Common myeloid progenitor, CD34-positive (primary cell): ENCODE measurements around the gene PEX10.

ENCODE experiments used
- CTCF ChIA-PET: fragments of 350-600 bp; sonication (Branson Sonifier 250); formaldehyde crosslinking; loops from one replicate; lab custom pipeline; 2021; ENCODE audit warnings: antibody characterized with exemption; lab: Charles Lee
- POLR2A ChIA-PET: fragments of 350-600 bp; sonication (Branson Sonifier 250); formaldehyde crosslinking; loops from one replicate; lab custom pipeline; 2021; ENCODE audit warnings: antibody characterized with exemption; lab: Charles Lee
- DNase-seq, 3 donors: peaks; one replicate each; pipeline versions ENCODE4 v3.0.0 to v3.0.0-alpha.2; 2013
- H3K27ac ChIP-seq, 2 experiments: 1 replicate in 1 of 2; 2 replicates in 1 of 2; pipeline ENCODE4 v1.7.0; 2013; ENCODE audit warnings: inconsistent platforms in 2 of 2, low read length in 2 of 2, mild to moderate bottlenecking in 2 of 2, low read depth in 1 of 2, moderate library complexity in 1 of 2; ENCODE audit not compliant: severe bottlenecking in 2 of 2, insufficient read depth in 1 of 2, poor library complexity in 1 of 2
- H3K27me3 ChIP-seq, 5 experiments: replicated peaks in 2 of 5; 1 replicate in 3 of 5; 2 replicates in 2 of 5; pipeline versions ENCODE4 v1.6.1 to v1.7.0; 2013; ENCODE audit warnings: low read length in 4 of 5, mild to moderate bottlenecking in 2 of 5, moderate library complexity in 2 of 5, inconsistent platforms in 1 of 5; ENCODE audit not compliant: insufficient read depth in 5 of 5, control insufficient read depth in 4 of 5
- H3K36me3 ChIP-seq, 4 experiments: 1 replicate in 2 of 4; 2 replicates in 2 of 4; pipeline versions ENCODE4 v1.6.1 to v1.7.0; 2013; ENCODE audit warnings: low read length in 3 of 4, control low read depth in 1 of 4, mild to moderate bottlenecking in 1 of 4; ENCODE audit not compliant: control insufficient read depth in 4 of 4, insufficient read depth in 4 of 4
- H3K4me1 ChIP-seq, 4 experiments: 1 replicate in 3 of 4; 2 replicates in 1 of 4; pipeline versions ENCODE4 v1.6.1 to v1.7.1; 2013; ENCODE audit warnings: low read length in 3 of 4, mild to moderate bottlenecking in 3 of 4, control low read depth in 1 of 4, inconsistent platforms in 1 of 4, moderate library complexity in 1 of 4; ENCODE audit not compliant: control insufficient read depth in 4 of 4, insufficient read depth in 4 of 4; ENCODE audit errors: control extremely low read depth in 1 of 4
- H3K4me3 ChIP-seq, 7 experiments: 1 replicate in 4 of 7; 2 replicates in 3 of 7; pipeline versions ENCODE4 v1.5.1 to v1.7.0; 2013; ENCODE audit warnings: mild to moderate bottlenecking in 7 of 7, low read length in 6 of 7, moderate library complexity in 6 of 7, inconsistent platforms in 2 of 7, low read depth in 2 of 7, control low read depth in 1 of 7; ENCODE audit not compliant: insufficient read depth in 4 of 7, control insufficient read depth in 1 of 7; ENCODE audit errors: extremely low read depth in 1 of 7
- H3K9me3 ChIP-seq, 5 experiments: 1 replicate in 4 of 5; 2 replicates in 1 of 5; pipeline versions ENCODE4 v1.6.1 to v1.7.1; 2013; ENCODE audit warnings: low read length in 4 of 5, mild to moderate bottlenecking in 2 of 5, inconsistent platforms in 1 of 5, low read depth in 1 of 5, moderate library complexity in 1 of 5; ENCODE audit not compliant: control insufficient read depth in 4 of 5, insufficient read depth in 2 of 5; ENCODE audit errors: control extremely low read depth in 1 of 5
- WGBS: methylation state at CpG from one replicate; pipeline ENCODE4 v1.1.5; 2013; ENCODE audit not compliant: insufficient coverage; 5-methylcytosine and 5-hydroxymethylcytosine counted together

The PEX10 gene

DNA sequence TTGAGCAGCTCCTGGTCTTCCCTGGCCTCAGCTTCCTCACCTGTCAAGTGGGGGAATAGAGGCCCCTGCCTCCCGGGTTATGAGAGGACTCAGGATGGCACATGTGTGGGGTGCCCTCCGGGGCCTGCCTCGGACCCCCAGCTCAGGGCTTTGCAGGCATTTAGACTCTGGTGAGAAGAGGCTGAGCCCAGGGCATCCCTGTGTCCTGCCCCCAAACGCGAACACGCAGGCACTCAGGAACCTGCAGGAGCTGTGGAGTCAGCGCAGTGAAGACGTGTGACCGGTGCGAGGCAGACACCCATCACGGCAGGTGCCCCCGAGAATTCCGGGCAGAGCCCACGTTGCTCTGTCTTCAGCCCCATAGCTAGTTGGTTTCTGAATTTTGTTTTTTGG, 5.5 kb upstream of the PEX10 start:
- Histone ChIP-seq H3K27ac (no peak overlapping the region), H3K27me3 (peaks cover 0 to 28% (median 0%) of the 10 kb centered on the region in 5 experiments), H3K9me3 (no peaks in the 10 kb centered on the region), H3K4me3 (no peak overlapping the region), H3K4me1 (peaks cover 0 to 41% (median 40%) of the 10 kb centered on the region in 4 experiments), H3K36me3 (no peaks in the 10 kb centered on the region)
- ChIA-PET CTCF (interaction anchor here (1.2 to 4.0 kb wide), 4 partner anchors 12 to 144 kb away, joined by 4 to 28 read pairs (median 4); no protein-coding TSS in a partner anchor), POLR2A (no interaction called here)
- no peak for DNase-seq
- 87% methylated on average over 13 of the region's 14 CpGs for WGBS

DNA sequence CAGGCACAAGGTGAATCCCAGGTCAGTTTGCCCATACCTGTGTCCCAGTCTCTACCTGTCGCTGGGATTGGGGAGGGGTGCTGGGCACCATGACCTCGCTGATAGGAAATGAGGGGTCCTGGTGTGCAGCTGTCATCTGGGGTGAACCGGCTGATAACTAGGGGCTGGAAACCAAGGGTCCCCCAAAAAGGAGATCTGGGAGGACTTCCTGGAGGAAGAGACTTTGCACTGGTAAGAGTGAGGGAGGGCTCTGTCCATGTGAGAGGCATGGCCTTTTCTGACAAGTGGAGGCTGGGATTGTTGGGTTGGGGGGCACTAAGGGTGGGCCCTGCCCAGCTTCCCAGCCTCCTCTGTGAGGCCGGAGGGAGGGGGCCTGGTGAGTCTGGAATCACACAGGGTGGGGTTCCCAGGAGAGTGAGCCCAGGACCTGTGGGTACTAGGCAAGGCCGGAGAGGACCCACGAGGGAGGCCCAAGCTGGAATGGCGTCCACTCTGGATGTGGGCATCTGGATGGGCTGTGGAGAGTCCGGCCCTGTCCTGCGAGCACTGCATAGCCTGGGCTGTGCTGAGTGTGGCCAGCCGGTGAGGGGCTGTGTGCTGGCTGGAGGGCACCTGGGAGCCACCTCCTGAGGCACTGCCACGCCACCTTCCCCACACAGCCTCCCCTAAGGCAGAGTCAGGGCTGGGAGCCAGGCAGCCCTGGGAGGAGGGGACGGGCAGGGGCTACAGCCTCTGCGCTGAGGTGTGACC, 4.9 kb upstream of the PEX10 start:
- WGBS: 93% methylated on average over 11 of the region's 13 CpGs
- Histone ChIP-seq H3K9me3 (no peaks in the 10 kb centered on the region), H3K4me1 (peaks cover 0 to 43% (median 42%) of the 10 kb centered on the region in 4 experiments), H3K4me3 (no peak overlapping the region), H3K27me3 (peaks cover 0 to 28% (median 0%) of the 10 kb centered on the region in 5 experiments), H3K36me3 (no peaks in the 10 kb centered on the region), H3K27ac (no peak overlapping the region)
- POLR2A ChIA-PET: no interaction called here
- DNase-seq: no peak
- CTCF ChIA-PET: interaction anchor here (1.2 to 4.0 kb wide), 5 partner anchors 13 to 145 kb away, joined by 3 to 28 read pairs (median 4); no protein-coding TSS in a partner anchor

DNA sequence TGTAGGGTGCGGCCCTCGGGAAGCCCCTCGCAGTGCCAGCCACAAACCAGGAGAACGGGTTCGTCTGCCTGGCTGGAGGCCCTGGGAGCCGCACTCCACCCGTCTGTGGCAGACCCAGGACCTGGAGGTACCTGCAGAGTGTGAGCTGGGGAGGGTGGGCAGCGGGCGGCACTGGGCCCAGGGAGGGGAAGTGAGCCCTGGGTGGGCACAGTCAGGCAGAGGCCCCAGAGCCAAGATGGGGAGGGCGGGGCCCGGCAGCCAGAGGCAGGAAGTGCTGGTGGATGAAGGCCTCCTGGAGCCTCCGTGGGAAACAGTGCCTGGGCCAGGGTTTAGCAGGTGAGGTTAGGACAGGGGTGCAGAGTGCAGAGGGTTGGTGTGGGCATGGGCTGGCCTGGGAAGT, 4.0 kb upstream of the PEX10 start:
- H3K9me3 ChIP-seq: no peaks in the 10 kb centered on the region
- POLR2A ChIA-PET: no interaction called here
- no peak overlapping the region for H3K27ac ChIP-seq
- peaks cover 0 to 50% (median 49%) of the 10 kb centered on the region in 4 experiments for H3K4me1 ChIP-seq
- H3K36me3 ChIP-seq: no peaks in the 10 kb centered on the region
- H3K4me3 ChIP-seq: peak overlapping the region in 2 of 7 experiments; percentile 20 to 66
- CTCF ChIA-PET: interaction anchor here (0.8 to 4.0 kb wide), 6 partner anchors 14 to 366 kb away, joined by 3 to 28 read pairs (median 5); no protein-coding TSS in a partner anchor
- 20% methylated on average over 12 of the region's 12 CpGs for WGBS
- H3K27me3 ChIP-seq: peaks cover 0 to 28% (median 0%) of the 10 kb centered on the region in 5 experiments
- peak in 2 of 3 donors; percentile 31 to 32 for DNase-seq

DNA sequence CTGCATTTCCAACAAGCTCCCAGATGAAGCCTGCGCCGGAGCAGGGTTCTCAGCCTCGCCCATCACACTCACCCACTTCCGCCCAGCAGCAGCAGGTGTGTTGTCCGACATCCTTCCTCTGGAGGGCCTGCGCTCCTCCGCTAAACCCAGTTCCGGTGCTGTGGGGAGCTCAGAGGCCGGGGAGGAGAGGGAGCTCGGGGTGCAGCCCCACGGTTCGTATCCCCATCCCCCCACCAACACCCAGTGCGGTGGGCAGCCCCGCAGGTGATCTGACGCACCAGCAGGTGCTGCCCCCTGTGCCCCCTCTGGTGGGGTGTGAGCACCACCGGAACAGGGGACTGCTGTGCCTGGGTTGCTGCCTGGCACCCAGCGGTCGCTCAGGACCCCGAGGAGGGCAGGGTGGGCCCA, 3.4 kb upstream of the PEX10 start:
- CTCF ChIA-PET: interaction anchor here (0.8 to 4.0 kb wide), 7 partner anchors 14 to 139 kb away, joined by 3 to 28 read pairs (median 4); partner anchors contain the start of gene PANK4
- DNase-seq: peak in 2 of 3 donors; percentile 20 to 36
- Histone ChIP-seq H3K4me3 (peak overlapping the region in 3 of 7 experiments; percentile 19 to 66 (median 33)), H3K27me3 (peaks cover 0 to 28% (median 0%) of the 10 kb centered on the region in 5 experiments), H3K36me3 (no peaks in the 10 kb centered on the region), H3K4me1 (peaks cover 0 to 51% (median 50%) of the 10 kb centered on the region in 4 experiments), H3K27ac (no peak overlapping the region), H3K9me3 (no peaks in the 10 kb centered on the region)
- POLR2A ChIA-PET: no interaction called here
- 37% methylated on average over 4 of the region's 19 CpGs for WGBS

DNA sequence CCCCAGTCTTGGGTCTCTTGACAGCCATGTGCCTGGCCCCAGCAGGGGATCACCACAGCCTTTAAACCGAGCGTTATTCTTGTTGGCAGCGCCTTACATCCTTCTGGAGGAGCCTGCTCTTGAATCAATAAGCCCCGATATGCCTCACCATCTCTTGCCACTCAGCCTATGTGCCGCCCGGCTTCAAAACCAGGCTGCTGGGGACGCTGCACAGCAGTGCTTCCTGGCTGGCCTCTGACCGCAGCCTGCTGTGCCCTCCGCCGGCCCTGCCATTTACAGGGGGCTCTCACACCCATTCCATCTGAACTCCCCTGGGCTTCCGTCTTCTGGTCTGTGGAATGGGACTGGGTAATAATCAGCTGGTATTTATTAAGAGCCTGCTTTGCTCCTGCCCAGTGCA, 3.0 kb upstream of the PEX10 start:
- H3K27me3 ChIP-seq: peaks cover 0 to 26% (median 0%) of the 10 kb centered on the region in 5 experiments
- no peak overlapping the region for H3K27ac ChIP-seq
- ChIA-PET CTCF (interaction anchor here (0.8 to 4.0 kb wide), 7 partner anchors 15 to 140 kb away, joined by 3 to 28 read pairs (median 4); partner anchors contain the start of gene PANK4), POLR2A (no interaction called here)
- WGBS: 82% methylated on average over 7 of the region's 11 CpGs
- peak overlapping the region in 2 of 7 experiments; percentile 33 to 66 for H3K4me3 ChIP-seq
- peaks cover 0 to 2% (median under 1%) of the 10 kb centered on the region in 4 experiments for H3K36me3 ChIP-seq
- H3K4me1 ChIP-seq: peaks cover 0 to 51% (median 50%) of the 10 kb centered on the region in 4 experiments
- H3K9me3 ChIP-seq: no peaks in the 10 kb centered on the region
- no peak for DNase-seq

DNA sequence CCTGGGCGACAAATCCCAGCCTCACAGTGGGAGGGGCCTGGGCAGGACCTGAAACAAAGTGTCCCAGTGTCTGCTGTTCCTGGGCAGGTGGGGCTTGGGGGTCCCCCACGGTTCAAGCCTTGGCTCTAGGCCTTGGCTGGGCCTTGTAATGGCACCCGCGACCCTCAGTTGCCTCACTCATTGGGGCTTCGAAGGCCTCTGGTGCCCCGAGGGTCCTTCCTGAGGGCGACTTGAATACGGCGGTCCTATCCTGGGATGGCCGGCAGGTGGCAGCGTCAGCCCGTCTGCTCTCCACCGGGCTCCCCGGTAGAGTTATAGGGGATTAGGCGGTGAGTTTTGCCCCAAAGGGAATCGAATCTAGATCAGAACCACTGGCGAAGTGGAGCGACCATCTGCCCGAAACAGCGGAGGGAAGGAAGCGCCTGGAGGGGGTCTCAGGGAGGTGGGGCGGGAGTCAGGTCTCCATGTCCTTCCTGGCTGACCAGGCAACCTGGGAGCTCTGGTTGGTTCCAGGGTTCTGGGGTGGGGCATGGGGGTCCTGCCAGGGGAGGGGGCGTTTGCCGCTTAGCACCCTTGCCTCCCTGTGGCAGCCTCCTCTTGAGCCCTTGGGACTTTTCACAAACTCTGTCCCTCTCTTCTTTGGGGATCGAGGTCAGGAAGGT, 2.1 kb upstream of the PEX10 start:
- Histone ChIP-seq H3K4me3 (peak overlapping the region in 3 of 7 experiments; percentile 10 to 84 (median 50)), H3K27me3 (peaks cover 0 to 21% (median 0%) of the 10 kb centered on the region in 5 experiments)
- under 1% methylated on average over 22 of the region's 25 CpGs for WGBS

More for the DNA sequence above, 2.1 kb upstream of the PEX10 start:
- Histone ChIP-seq H3K27ac (no peak overlapping the region), H3K36me3 (peaks cover 0 to 11% (median 6%) of the 10 kb centered on the region in 4 experiments), H3K4me1 (peaks cover 0 to 51% (median 50%) of the 10 kb centered on the region in 4 experiments), H3K9me3 (no peaks in the 10 kb centered on the region)
- DNase-seq: peak; percentile 68 to 79 (median 78)
- POLR2A ChIA-PET: no interaction called here
- CTCF ChIA-PET: interaction anchor here (1.3 to 4.0 kb wide), 4 partner anchors 20 to 141 kb away, joined by 4 to 28 read pairs (median 7); partner anchors contain the start of gene PANK4
